Gastroesophageal sphincter (tissue), 4 donors: ENCODE measurements around the gene NELFCD. TPM values are rescaled to one million over a fixed set of nuclear protein-coding genes. Genes with fewer than 3 reads are reported as not detected.

Source experiments
- ATAC-seq: fragments of 150-250 bp; one replicate; pipeline ENCODE4 v1.9.1; 2016; ENCODE audit warnings: mild to moderate bottlenecking, moderate library complexity
- H3K27ac ChIP-seq, 4 donors: fragments of 200-600 bp; sonication (generic) in 3 of 4; 1 replicate in 3 of 4; 2 replicates in 1 of 4; pipeline ENCODE4 v1.5.1; 2016 to 2019
- H3K27me3 ChIP-seq: fragments of 200-600 bp; sonication (generic); one replicate; pipeline ENCODE4 v1.5.1; 2019
- H3K36me3 ChIP-seq, 2 donors: fragments of 200-600 bp; sonication (generic); one replicate each; pipeline ENCODE4 v1.5.1; 2019; ENCODE audit warnings: control low read depth in 1 of 2
- H3K4me1 ChIP-seq, 3 donors: fragments of 200-600 bp; sonication (generic); 1 replicate in 2 of 3; 2 replicates in 1 of 3; pipeline ENCODE4 v1.5.1; 2016 to 2019; ENCODE audit warnings: control low read depth in 2 of 3
- H3K4me3 ChIP-seq, 2 donors: fragments of 200-600 bp; sonication (generic); one replicate each; pipeline ENCODE4 v1.5.1; 2019; ENCODE audit warnings: mild to moderate bottlenecking in 1 of 2, moderate library complexity in 1 of 2
- H3K9me3 ChIP-seq, 3 donors: fragments of 200-600 bp; sonication (generic); one replicate each; pipeline ENCODE4 v1.5.1; 2017 to 2019; ENCODE audit warnings: control low read depth in 2 of 3
- CTCF ChIP-seq, 4 experiments: fragments of 200-600 bp in 2 of 4; fragments of 450-650 bp in 2 of 4; sonication (generic) in 1 of 4; IDR thresholded peaks; one replicate each; pipeline ENCODE4 v1.5.1; 2017 to 2019; ENCODE audit warnings: antibody characterized with exemption in 4 of 4, mild to moderate bottlenecking in 2 of 4, moderate library complexity in 2 of 4
- EP300 ChIP-seq: sonication (generic); formaldehyde crosslinking; IDR thresholded peaks from one replicate; pipeline ENCODE4 v1.6.1; 2017; ENCODE audit warnings: antibody characterized with exemption, mild to moderate bottlenecking
- POLR2A ChIP-seq, 2 donors: fragments of 450-650 bp; IDR thresholded peaks; one replicate each; pipeline ENCODE4 v1.6.1; 2017; ENCODE audit warnings: antibody characterized with exemption in 2 of 2, mild to moderate bottlenecking in 2 of 2, moderate library complexity in 1 of 2
- POLR2AphosphoS5 ChIP-seq: sonication (generic); formaldehyde crosslinking; IDR thresholded peaks from one replicate; pipeline ENCODE4 v1.6.1; 2017; ENCODE audit warnings: antibody characterized with exemption
- WGBS, 2 donors: methylation state at CpG; one replicate each; pipeline ENCODE4 v1.1.5; 2018; ENCODE audit warnings: low coverage in 1 of 2; 5-methylcytosine and 5-hydroxymethylcytosine counted together
- total RNA-seq, 4 donors: library from RNA; depleted of rRNA; stranded (reverse); fragments of >200 nt; gene quantifications; one replicate each; pipeline ENCODE4 v1.1.0, GENCODE V29; 2016

The NELFCD gene
- total RNA-seq, 4 donors from 2014 or later: 26.5 to 48.6 (median 36.1) TPM

DNA sequence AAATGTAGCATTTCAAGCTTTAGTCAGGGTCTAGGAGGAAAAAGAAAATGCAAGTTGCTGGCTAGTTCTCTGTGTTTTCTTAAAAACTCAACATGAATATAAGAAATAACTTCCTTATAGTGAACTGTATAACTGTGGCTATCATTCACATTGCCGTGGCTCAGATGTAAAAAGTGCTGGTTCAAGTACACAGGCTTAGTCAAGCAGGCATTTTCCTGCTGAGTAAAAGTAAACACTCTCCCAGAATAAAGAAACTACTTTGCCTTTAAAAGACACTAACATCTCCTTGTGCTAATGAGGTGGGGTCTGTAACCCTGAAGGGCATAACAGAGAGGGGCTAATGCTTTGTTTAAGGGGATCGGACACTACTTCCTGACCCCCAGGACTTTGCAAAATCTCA, 47.8 kb downstream of the NELFCD start:
- ATAC-seq: no peak
- TF ChIP-seq EP300 (no peak), CTCF (IDR thresholded peaks at IDR 0.05) (no peak)
- peak overlapping the region in 1 of 2 donors; percentile 3 for H3K4me3 ChIP-seq
- 20 to 23% methylated on average over 1 to 2 of the region's 2 CpGs for WGBS, 2 donors
- no peaks in the 10 kb centered on the region for H3K27me3 ChIP-seq
- H3K9me3 ChIP-seq: no peaks in the 10 kb centered on the region
- H3K4me1 ChIP-seq: peaks cover 11 to 63% (median 23%) of the 10 kb centered on the region in 3 donors
- H3K36me3 ChIP-seq: peaks cover 0 to 55% of the 10 kb centered on the region in 2 donors
- no peak overlapping the region for H3K27ac ChIP-seq

DNA sequence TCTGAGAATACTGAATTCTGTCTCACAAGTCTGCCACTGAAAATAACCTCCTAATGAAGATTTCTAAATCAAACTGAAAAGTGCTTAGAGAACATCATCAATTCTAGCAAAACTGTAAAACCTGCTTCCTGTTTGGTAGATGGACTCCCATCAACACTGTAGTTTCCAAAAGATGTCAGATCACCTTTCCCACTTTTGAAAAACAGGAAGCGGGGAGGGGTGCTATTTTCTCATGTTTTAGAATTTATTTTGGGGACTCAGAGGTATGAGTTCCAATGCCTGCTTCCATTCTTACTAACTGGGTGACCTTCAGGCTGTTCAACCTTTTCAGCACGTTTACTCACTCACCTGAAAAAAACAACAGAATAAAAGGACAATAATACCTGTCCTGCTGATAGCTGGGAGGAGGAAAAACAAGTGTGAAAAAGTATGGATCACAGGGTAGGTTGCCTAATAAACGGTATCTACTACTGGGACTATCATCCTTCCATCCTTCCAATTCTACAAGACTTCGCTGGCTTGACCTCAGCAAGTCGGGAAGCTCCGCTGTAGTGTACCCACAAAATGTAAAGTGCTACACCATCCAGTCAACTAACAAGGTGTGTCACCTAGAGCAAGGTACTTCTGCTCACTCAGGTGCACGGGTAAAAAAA, 50.0 kb downstream of the NELFCD start:
- Histone ChIP-seq H3K9me3 (no peaks in the 10 kb centered on the region), H3K36me3 (peaks cover 4 to 55% of the 10 kb centered on the region in 2 donors), H3K27ac (peak overlapping the region in 2 of 4 donors; percentile 90 to 92), H3K4me3 (peak overlapping the region; percentile 67 to 80), H3K4me1 (peaks cover 11 to 63% (median 23%) of the 10 kb centered on the region in 3 donors), H3K27me3 (no peaks in the 10 kb centered on the region)
- TF ChIP-seq EP300 (no peak), POLR2AphosphoS5 (no peak), CTCF (IDR thresholded peaks at IDR 0.05) (no peak), POLR2A (IDR thresholded peaks at IDR 0.05) (no peak)
- ATAC-seq: no peak
- WGBS, 2 donors: 67 to 77% methylated on average over 5 to 7 of the region's 7 CpGs

DNA sequence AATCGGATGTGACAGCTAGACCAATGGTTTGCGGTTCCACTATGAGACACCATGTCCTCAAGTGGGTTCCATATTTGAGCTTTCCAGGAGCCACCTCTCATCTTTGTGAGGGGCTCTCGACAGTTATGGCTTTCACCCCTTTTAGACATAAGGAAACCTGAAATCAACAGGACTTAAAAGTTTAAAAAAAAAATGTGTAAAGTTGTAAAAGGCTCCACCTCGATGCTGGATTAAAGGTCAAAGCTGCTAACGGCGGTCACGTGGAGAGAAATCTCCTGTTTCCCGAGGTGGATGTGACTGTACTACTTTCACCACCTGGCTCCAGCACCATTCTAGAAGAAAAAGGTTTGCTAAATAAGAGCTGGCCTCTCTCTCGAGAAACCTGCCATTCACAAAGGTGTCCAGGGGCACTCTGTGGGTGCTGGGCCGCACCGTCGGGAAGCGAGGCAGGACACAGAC, 50.5 kb downstream of the NELFCD start:
- TF ChIP-seq POLR2AphosphoS5: no peak
- H3K27ac ChIP-seq: peak overlapping the region; percentile 51 to 92 (median 90)
- WGBS, 2 donors: 13 to 20% methylated on average over 6 to 9 of the region's 13 CpGs
- peaks cover 11 to 60% (median 23%) of the 10 kb centered on the region in 3 donors for H3K4me1 ChIP-seq
- H3K9me3 ChIP-seq: no peaks in the 10 kb centered on the region
- no peaks in the 10 kb centered on the region for H3K27me3 ChIP-seq
- H3K36me3 ChIP-seq: peaks cover 4 to 55% of the 10 kb centered on the region in 2 donors
- peak overlapping the region; percentile 67 to 80 for H3K4me3 ChIP-seq
- no peak for ATAC-seq

DNA sequence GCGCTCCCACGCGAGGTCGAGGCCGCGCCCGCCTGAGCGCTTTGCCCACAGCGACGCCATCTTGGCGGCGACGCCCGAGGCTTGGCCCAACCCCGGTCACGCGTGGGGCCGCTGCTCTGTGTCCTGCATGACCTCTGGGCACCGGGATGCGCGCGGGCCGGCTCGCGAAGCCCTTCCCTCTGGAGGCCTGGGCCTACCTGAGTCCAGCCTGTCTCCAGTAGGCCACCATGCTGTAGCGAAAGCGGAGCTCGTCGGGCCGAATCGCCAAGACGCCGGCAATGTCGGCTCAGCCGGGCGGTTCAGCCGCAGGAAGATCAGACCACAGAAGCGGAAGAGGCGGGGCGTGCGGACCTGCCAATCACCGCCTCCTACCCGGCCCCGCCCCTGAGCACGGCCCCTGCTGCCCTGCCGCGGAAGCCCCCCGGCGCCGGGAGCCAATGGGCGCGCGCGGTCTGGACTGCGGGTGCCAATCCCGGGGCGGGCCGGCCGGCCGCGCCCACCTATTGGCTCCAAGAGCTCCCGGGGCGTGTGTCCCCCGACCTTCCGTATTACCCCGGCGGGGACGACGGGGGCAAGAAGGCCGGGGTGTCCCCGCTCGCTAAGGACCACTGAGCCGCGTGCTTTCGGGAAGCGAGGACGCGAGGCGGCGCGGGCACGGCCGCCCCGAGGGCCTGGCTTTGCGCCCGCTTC, 51.1 kb downstream of the NELFCD start, which contains the start of gene ATP5F1E:
Gene ATP5F1E, minus strand, starts transcription at position 313 of the 690 bp plus-strand sequence. Its CDS starts 84 bp downstream, at position 229.
- Histone ChIP-seq H3K36me3 (peaks cover 4 to 55% of the 10 kb centered on the region in 2 donors), H3K4me1 (peaks cover 11 to 54% (median 23%) of the 10 kb centered on the region in 3 donors), H3K9me3 (no peaks in the 10 kb centered on the region), H3K27me3 (no peaks in the 10 kb centered on the region), H3K27ac (peak within 1 kb of the TSS; percentile 88 to 92 (median 90)), H3K4me3 (peak within 1 kb of the TSS; percentile 67 to 80)
- ATAC-seq: peak; percentile 100
- 1% methylated on average over 10 of the region's 86 CpGs; no CpG with 5 or more reads in 1 of the 2 donors for WGBS, 2 donors
- TF ChIP-seq CTCF (IDR thresholded peaks at IDR 0.05) (no peak), POLR2AphosphoS5 (peak; percentile 94), POLR2A (IDR thresholded peaks at IDR 0.05) (peak; percentile 92 to 98)

DNA sequence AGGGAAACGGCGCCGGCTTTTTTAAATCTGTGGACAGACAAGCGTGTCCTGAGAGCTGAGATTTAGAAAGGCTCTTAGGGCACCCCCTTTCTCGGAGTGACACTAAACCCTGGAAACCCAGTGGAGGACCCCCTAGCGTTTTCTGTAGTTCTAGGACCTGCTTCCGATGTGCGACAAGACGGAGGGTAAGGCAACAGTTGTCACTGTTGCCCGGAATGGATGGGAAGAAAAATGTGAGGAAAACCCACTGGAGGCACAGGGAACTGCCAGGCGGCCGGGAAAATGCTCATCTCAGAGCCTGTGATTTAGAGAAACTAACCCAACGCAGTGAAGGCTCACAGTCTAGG, 51.6 kb downstream of the NELFCD start:
- no peaks in the 10 kb centered on the region for H3K9me3 ChIP-seq
- 0% methylated on average over 1 to 4 of the region's 13 CpGs for WGBS, 2 donors
- H3K27ac ChIP-seq: peak overlapping the region; percentile 88 to 92 (median 90)
- ATAC-seq: peak; percentile 3
- H3K36me3 ChIP-seq: peaks cover 4 to 55% of the 10 kb centered on the region in 2 donors
- peaks cover 11 to 49% (median 23%) of the 10 kb centered on the region in 3 donors for H3K4me1 ChIP-seq
- peak in 3 of 4 experiments; percentile 19 to 52 (median 34) for TF ChIP-seq CTCF (IDR thresholded peaks at IDR 0.05)
- no peak for TF ChIP-seq POLR2AphosphoS5
- no peaks in the 10 kb centered on the region for H3K27me3 ChIP-seq
- peak overlapping the region; percentile 67 to 80 for H3K4me3 ChIP-seq
